Esophagus (tissue), 2 donors: Measurements from ENCODE around the gene ALDH18A1. TPM values are rescaled to one million over a fixed set of nuclear protein-coding genes. Genes with fewer than 3 reads are reported as not detected.

Source experiments
- H3K27ac ChIP-seq, 2 donors: one replicate each; pipeline ENCODE4 v1.5.1; 2013; ENCODE audit warnings: low read depth in 2 of 2, mild to moderate bottlenecking in 2 of 2, inconsistent platforms in 1 of 2, low read length in 1 of 2, moderate library complexity in 1 of 2
- H3K27me3 ChIP-seq, 2 donors: one replicate each; pipeline ENCODE4 v1.6.1; 2013; ENCODE audit warnings: low read length in 2 of 2, control low read depth in 1 of 2, mild to moderate bottlenecking in 1 of 2; ENCODE audit not compliant: insufficient read depth in 2 of 2, control insufficient read depth in 1 of 2
- H3K36me3 ChIP-seq, 2 donors: one replicate each; pipeline ENCODE4 v1.6.1; 2013; ENCODE audit warnings: low read length in 1 of 2; ENCODE audit not compliant: control insufficient read depth in 2 of 2, insufficient read depth in 2 of 2
- H3K4me1 ChIP-seq, 2 donors: one replicate each; pipeline ENCODE4 v1.6.1; 2013; ENCODE audit warnings: low read length in 1 of 2; ENCODE audit not compliant: control insufficient read depth in 2 of 2, insufficient read depth in 2 of 2
- H3K4me3 ChIP-seq, 2 donors: one replicate each; pipeline ENCODE4 v1.5.1; 2013; ENCODE audit warnings: low read length in 2 of 2, mild to moderate bottlenecking in 2 of 2, low read depth in 1 of 2, moderate library complexity in 1 of 2
- H3K9me3 ChIP-seq, 2 donors: one replicate each; pipeline ENCODE4 v1.6.1; 2013; ENCODE audit warnings: mild to moderate bottlenecking in 2 of 2, low read depth in 1 of 2, low read length in 1 of 2, moderate library complexity in 1 of 2; ENCODE audit not compliant: control insufficient read depth in 2 of 2, insufficient read depth in 1 of 2
- WGBS, 2 donors: extraction: QIAGEN DNeasy Blood & Tissue Kit; methylation state at CpG; one replicate each; pipeline ENCODE4 v1.1.7; 2013; 5-methylcytosine and 5-hydroxymethylcytosine counted together
- polyA plus RNA-seq, 2 donors: library from polyadenylated mRNA; stranded (reverse); fragments of 200-250 nt; gene quantifications; one replicate each; pipeline ENCODE4 v1.2.3, GENCODE V29; 2013
- donor health status: healthy with polysubstance abuse.
- donor health status: Bipolar disorder and iron deficiency.

ALDH18A1 gene
- polyA plus RNA-seq, 2 donors, result 15.7 to 18.5 TPM

DNA sequence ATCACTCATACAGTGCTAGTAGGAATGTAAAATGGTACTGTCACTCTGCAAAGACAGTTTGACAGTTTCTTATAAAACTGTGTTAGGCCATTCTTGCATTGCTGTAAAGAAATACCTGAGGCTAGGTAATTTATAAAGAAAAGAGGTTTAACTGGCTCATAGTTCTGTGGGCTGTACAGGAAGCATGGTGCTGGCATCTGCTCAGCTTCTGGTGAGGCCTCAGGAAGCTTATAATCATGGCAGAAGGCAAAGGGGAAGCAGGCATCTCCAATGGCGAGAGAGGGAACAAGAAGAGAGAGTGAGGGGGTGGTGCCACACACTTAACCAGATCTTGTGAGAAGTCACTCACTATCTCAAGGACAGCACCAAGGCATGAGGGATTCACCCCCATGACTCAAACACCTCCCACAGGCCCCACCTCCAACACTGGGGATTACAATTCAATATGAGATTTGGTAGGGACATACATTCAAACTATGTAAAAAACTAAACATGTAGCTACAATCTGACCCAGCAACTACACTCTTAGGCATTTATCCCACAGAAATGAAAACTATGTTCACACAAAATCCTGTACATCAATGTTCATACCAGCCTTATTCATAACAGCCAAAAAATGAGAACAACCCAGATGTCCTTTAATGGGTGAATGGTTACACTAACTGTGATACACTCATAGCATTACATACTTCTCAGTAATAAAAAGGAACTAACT is 5.0 kb downstream of the ALDH18A1 start:
- H3K4me1 ChIP-seq, result no peaks in the 10 kb centered on the region
- H3K9me3 ChIP-seq, result no peaks in the 10 kb centered on the region
- peaks cover 4% of the 10 kb centered on the region in 2 donors for H3K36me3 ChIP-seq
- 93 to 100% methylated on average over 1 of the region's 1 CpG for WGBS, 2 donors
- no peak overlapping the region for H3K4me3 ChIP-seq
- H3K27ac ChIP-seq, result no peak overlapping the region
- H3K27me3 ChIP-seq, result no peaks in the 10 kb centered on the region

DNA sequence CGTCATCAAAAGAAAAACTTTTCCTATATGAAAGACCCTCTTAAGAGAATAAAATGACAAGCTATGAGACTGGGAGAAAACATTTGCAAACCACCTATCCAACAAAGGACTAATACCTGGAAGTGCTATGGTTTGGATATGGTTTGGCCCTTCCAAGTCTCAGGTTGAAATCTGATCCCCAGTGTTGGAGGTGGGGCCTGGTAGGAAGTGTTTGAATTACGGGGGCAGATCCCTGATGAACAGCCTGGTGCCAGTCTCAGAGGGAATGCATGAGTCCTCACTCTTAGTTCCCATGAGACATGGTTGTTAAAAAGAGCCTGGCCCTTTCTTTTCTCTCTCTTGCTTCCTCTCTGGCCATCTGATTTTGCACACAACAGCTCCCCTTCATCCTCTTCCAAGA is 6.3 kb downstream of the ALDH18A1 start:
- no peaks in the 10 kb centered on the region for H3K27me3 ChIP-seq
- WGBS, 2 donors, result 65 to 69% methylated on average over 2 of the region's 2 CpGs
- H3K27ac ChIP-seq, result no peak overlapping the region
- H3K4me3 ChIP-seq, result no peak overlapping the region
- H3K9me3 ChIP-seq, result no peaks in the 10 kb centered on the region
- H3K4me1 ChIP-seq, result peaks cover 0 to 4% of the 10 kb centered on the region in 2 donors
- H3K36me3 ChIP-seq, result peaks cover 4 to 9% of the 10 kb centered on the region in 2 donors

DNA sequence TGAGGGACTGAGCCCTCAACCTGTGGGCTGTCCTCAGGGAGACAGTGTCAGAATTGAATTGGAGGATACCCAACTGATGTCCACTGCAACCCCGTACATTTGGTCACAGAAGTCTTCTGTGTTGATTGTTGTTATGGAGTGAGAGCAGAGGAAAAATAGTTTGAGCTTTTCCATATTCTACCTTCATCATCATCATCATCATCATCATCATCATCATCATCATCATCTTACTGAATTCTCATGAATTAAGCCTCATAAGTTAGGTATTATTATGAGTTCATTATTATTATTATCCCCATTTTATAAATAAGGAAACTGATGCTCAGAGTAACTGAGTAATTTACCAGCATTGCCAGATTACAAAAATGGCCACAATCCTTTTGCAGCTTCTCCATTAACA is 8.4 kb downstream of the ALDH18A1 start:
- no peak overlapping the region for H3K27ac ChIP-seq
- peaks cover 0 to 4% of the 10 kb centered on the region in 2 donors for H3K4me1 ChIP-seq
- H3K36me3 ChIP-seq, result peaks cover 4 to 9% of the 10 kb centered on the region in 2 donors
- H3K9me3 ChIP-seq, result no peaks in the 10 kb centered on the region
- WGBS, 2 donors, result 97 to 100% methylated on average over 1 of the region's 1 CpG
- no peak overlapping the region for H3K4me3 ChIP-seq
- no peaks in the 10 kb centered on the region for H3K27me3 ChIP-seq

DNA sequence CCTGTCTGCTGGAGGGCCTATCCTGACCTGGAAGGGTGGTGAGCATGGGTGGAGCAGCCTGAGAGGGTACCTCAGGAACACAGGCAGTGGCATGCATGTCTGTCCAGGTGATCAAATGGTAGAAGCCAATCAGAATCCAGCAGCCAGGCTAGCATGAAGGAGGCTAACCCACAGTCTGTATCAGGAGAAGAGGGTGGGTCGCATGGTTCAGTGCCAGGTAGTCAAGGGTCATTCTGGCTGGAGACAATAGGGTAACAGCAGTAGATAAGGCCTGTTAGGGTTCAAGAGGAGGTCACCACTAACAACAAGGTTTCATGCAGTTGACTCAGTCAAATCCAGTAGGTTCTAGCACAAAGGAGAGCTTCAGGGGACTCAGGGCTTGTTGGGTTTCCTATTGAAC is 10.4 kb downstream of the ALDH18A1 start:
- H3K9me3 ChIP-seq, result no peaks in the 10 kb centered on the region
- 76 to 80% methylated on average over 1 of the region's 1 CpG for WGBS, 2 donors
- peaks cover 8 to 12% of the 10 kb centered on the region in 2 donors for H3K36me3 ChIP-seq
- H3K27ac ChIP-seq, result no peak overlapping the region
- H3K4me3 ChIP-seq, result no peak overlapping the region
- H3K4me1 ChIP-seq, result peaks cover 0 to 4% of the 10 kb centered on the region in 2 donors
- H3K27me3 ChIP-seq, result no peaks in the 10 kb centered on the region

DNA sequence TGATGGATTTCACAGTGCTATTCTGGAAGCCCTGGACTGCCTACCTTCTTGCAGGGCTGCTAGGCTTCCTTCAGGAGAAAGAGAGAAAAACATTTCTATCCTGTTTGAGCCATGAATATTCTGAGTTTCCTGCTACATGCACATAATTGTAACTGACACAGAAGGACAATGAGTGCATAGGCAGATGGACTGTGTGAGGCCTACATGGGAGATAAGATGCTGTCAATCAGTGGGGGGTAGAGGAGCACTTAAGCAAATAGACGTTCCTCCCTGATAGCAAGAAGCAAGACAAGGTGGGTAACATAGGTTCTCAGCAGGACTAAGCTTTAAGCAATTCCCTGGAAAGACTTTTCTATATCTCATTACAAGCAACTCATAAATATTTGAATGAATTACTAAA is 11.6 kb downstream of the ALDH18A1 start:
- Histone ChIP-seq H3K4me3 (no peak overlapping the region), H3K27ac (no peak overlapping the region), H3K36me3 (peaks cover 4 to 12% of the 10 kb centered on the region in 2 donors), H3K27me3 (no peaks in the 10 kb centered on the region), H3K4me1 (peaks cover 0 to 4% of the 10 kb centered on the region in 2 donors), H3K9me3 (no peaks in the 10 kb centered on the region)
- WGBS, 2 donors, result 59 to 65% methylated on average over 1 of the region's 1 CpG

DNA sequence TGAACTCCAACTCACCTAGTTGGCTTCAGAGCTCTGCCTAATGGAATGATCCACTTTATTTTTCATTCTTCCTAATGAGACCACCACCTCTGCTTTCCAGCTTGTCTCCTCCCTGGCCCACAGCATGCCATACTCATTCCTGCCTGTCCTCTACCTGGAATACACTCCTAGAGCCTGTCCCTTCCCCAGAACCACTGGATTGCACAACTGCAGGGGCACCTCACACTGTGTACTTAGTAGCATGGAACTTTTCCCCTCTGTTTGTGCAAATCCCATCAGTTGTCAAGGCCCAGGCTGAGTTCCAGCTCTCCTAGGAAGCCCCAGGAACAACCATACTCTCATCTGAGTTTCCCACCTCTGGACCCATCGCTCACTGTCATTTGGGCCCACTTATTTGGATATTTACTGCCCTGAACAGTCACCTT is 15.6 kb downstream of the ALDH18A1 start:
- Histone ChIP-seq H3K4me3 (no peak overlapping the region), H3K36me3 (peaks cover 6 to 16% of the 10 kb centered on the region in 2 donors)
- 99 to 100% methylated on average over 1 of the region's 1 CpG for WGBS, 2 donors

DNA sequence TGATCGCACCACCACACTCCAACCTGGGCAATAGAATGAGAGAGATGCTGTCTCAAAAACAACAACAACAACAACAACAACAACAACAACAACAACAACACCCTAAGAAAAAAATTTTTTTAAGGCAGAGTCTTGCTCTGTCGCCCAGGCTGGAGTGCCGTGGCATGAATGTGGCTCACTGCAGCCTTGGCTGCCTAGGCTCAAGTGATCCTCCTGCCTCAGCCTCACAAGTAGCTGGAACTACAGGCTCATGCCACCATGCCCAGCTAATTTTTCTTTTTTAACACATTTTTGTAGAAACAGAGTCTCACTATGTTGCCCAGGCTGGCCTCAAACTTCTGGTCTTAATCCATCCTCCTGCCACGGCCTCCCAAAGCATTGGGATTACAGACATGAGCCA is 18.6 kb downstream of the ALDH18A1 start:
- Histone ChIP-seq H3K36me3 (peaks cover 16 to 18% of the 10 kb centered on the region in 2 donors), H3K4me1 (no peaks in the 10 kb centered on the region), H3K27me3 (no peaks in the 10 kb centered on the region), H3K9me3 (no peaks in the 10 kb centered on the region), H3K27ac (no peak overlapping the region), H3K4me3 (no peak overlapping the region)
- 98 to 100% methylated on average over 4 of the region's 4 CpGs for WGBS, 2 donors

More for the DNA sequence above, 15.6 kb downstream of the ALDH18A1 start:
- no peaks in the 10 kb centered on the region for H3K9me3 ChIP-seq
- no peaks in the 10 kb centered on the region for H3K27me3 ChIP-seq
- no peaks in the 10 kb centered on the region for H3K4me1 ChIP-seq
- H3K27ac ChIP-seq, result no peak overlapping the region

DNA sequence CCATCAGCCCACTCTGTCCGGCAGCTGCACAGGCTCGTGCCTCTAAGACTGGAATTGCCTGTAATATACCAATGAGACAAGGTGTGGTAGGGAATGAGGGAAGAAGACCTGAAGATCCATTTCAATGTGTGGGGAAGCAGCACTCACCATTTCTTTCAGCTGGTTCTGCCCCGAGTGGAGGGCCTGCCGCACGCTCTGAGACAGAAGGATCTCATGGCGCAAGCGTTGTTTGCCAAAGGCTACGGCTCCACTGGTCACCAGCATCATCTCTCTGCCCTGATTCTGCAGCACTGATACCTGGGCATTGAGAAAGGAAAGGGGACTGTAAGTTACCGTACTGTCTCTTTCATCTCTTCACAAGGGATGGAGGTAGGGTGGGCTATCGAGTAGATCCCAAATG is 19.4 kb downstream of the ALDH18A1 start:
- no peaks in the 10 kb centered on the region for H3K9me3 ChIP-seq
- H3K4me3 ChIP-seq, result no peak overlapping the region
- H3K4me1 ChIP-seq, result no peaks in the 10 kb centered on the region
- H3K27me3 ChIP-seq, result no peaks in the 10 kb centered on the region
- H3K36me3 ChIP-seq, result peaks cover 13 to 16% of the 10 kb centered on the region in 2 donors
- no peak overlapping the region for H3K27ac ChIP-seq
- 95 to 97% methylated on average over 10 of the region's 10 CpGs for WGBS, 2 donors

DNA sequence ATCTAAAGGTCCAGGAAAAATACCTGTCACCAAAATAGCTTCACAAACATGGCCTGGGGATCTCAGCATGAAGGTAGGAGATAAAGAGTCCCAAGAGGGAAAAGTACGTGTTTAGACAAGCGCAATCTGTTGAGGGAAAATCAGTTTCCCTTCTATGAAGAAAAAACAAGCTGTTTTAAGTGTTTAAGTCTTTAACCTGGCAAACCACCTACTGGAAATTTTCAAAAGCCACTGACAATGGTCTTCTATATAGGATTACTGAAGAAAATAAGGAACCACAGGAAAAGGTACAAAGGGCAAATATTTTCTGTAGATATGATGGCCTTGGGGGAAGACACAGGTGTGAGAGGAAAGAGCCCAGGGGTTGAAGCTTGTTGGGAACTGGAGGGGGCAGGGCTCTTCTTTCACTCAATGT is 21.2 kb downstream of the ALDH18A1 start:
- Histone ChIP-seq H3K36me3 (peaks cover 12 to 16% of the 10 kb centered on the region in 2 donors), H3K27ac (no peak overlapping the region), H3K4me1 (no peaks in the 10 kb centered on the region), H3K4me3 (no peak overlapping the region), H3K27me3 (no peaks in the 10 kb centered on the region), H3K9me3 (no peaks in the 10 kb centered on the region)
- 80 to 90% methylated on average over 2 of the region's 2 CpGs for WGBS, 2 donors

DNA sequence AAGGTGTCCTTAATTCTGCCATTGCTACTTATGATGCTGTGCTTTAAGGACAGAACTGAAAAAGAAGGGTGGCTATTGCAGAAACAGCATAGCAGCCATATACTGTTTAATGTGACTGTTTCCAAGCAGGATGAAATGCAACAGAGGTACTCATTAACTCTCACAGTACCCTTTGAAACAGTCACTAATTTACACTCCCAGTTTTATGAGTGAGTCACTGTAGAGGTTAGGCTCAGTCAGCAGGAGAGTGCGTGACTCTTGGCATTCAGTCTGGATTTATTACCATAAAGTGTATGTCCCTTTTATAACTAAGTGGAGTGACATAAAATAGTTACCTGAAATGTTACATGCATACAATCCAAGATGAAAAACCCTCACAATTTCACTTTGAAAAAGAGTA is 27.7 kb downstream of the ALDH18A1 start:
- WGBS, 2 donors, result 61 to 70% methylated on average over 1 of the region's 1 CpG
- Histone ChIP-seq H3K9me3 (no peaks in the 10 kb centered on the region), H3K4me1 (no peaks in the 10 kb centered on the region), H3K36me3 (peaks cover 17% of the 10 kb centered on the region in 2 donors), H3K27ac (no peak overlapping the region), H3K27me3 (no peaks in the 10 kb centered on the region), H3K4me3 (no peak overlapping the region)
